ENCODE data around the gene GNG12. TPM values are rescaled to one million over a fixed set of nuclear protein-coding genes. Genes with fewer than 3 reads are reported as not detected.

Gene GNG12
- polyA plus RNA-seq, 3 donors = 0.03 TPM; not detected in 2

DNA sequence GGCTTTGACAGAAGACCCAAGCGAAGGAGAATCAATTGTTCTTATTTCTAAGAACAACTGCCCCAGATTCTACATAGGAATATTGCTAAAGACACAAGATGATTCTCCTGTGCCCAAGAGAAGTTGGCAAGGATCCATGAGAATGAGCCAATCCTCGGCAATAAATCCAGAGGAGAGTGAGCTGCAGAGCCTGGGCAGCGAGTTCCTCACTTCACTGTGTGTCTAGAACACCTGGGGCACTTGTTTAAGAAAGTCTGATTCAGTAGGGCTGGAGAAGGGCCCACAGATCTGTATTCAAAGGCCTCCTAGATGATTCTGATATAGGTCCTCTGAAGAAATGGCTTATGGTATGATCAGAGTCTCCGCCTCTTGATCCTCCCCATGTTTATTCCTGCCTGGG is 116.5 kb downstream of the GNG12 start:
- intact Hi-C loops (cut with micrococcal nuclease) = no loop called here
- Histone ChIP-seq H3K4me2 (replicated peaks; ENCODE audit: extremely low read depth, low read length, poor library complexity, severe bottlenecking) (no peak overlapping the region), H3K4me3 (replicated peaks in 1 of 3; ENCODE audit: low read depth in 2 of 3, low read length in 3 of 3) (no peak overlapping the region), H3K36me3 (replicated peaks in 1 of 2; ENCODE audit: control insufficient read depth in 1 of 2, insufficient read depth in 2 of 2, low read length in 2 of 2) (no peaks in the 10 kb centered on the region), H3K9me3 (replicated peaks in 1 of 2; ENCODE audit: control insufficient read depth in 1 of 2, insufficient read depth in 1 of 2, low read length in 2 of 2) (no peaks in the 10 kb centered on the region), H3K27me3 (ENCODE audit: control insufficient read depth in 2 of 2, insufficient read depth in 2 of 2, low read length in 2 of 2) (no peaks in the 10 kb centered on the region), H3K4me1 (ENCODE audit: control insufficient read depth in 1 of 2, insufficient read depth in 2 of 2, low read length in 2 of 2) (no peaks in the 10 kb centered on the region), H3K27ac (ENCODE audit: low read depth in 1 of 2, low read length in 2 of 2) (no peak overlapping the region), H2AFZ (ENCODE audit: insufficient read depth, low read depth, low read length, poor library complexity, severe bottlenecking) (no peak overlapping the region), H3K9ac (ENCODE audit: insufficient read depth, low read length, poor library complexity, severe bottlenecking) (no peak overlapping the region), H3K79me2 (ENCODE audit: insufficient read depth, low read length) (no peaks in the 10 kb centered on the region), H4K20me1 (ENCODE audit: insufficient read depth, low read length) (no peaks in the 10 kb centered on the region)
- H3K27ac Mint-ChIP-seq = no peak overlapping the region
- WGBS (ENCODE audit: insufficient coverage) = 54% methylated on average over 3 of the region's 4 CpGs
- H3K4me3 Mint-ChIP-seq = no peak overlapping the region
- TF ChIP-seq, protein P1, sequence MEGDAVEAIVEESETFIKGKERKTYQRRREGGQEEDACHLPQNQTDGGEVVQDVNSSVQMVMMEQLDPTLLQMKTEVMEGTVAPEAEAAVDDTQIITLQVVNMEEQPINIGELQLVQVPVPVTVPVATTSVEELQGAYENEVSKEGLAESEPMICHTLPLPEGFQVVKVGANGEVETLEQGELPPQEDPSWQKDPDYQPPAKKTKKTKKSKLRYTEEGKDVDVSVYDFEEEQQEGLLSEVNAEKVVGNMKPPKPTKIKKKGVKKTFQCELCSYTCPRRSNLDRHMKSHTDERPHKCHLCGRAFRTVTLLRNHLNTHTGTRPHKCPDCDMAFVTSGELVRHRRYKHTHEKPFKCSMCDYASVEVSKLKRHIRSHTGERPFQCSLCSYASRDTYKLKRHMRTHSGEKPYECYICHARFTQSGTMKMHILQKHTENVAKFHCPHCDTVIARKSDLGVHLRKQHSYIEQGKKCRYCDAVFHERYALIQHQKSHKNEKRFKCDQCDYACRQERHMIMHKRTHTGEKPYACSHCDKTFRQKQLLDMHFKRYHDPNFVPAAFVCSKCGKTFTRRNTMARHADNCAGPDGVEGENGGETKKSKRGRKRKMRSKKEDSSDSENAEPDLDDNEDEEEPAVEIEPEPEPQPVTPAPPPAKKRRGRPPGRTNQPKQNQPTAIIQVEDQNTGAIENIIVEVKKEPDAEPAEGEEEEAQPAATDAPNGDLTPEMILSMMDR (IDR thresholded peaks at IDR 0.05) = no peak
- H3K4me1 Mint-ChIP-seq = peaks cover 6% of the 10 kb centered on the region
- H3K9me3 Mint-ChIP-seq = no peaks in the 10 kb centered on the region
- no peaks in the 10 kb centered on the region for H3K36me3 Mint-ChIP-seq
- DNase-seq = no peak
- no peaks in the 10 kb centered on the region for H3K27me3 Mint-ChIP-seq (ENCODE audit: low read depth in 3 of 3)

DNA sequence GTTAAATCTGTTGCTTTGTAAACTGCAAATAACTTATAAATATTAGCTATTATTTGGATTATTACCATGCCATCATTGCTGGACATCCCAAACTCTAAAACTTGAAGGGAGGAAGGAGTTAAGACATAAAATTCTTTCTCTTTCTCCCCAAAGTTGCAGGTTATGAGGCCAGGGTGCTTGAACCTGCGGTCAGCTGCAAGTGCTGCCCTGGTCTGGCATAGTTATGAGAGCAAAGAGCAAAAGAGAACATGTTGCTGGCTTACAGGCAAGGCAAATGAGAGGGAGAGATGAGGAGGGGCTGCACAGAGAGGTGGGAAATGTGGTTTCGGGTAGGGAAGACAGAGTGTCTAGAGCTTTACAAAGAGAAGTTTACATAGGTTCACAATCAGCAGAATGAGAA is 117.4 kb downstream of the GNG12 start:
- H3K27me3 ChIP-seq (ENCODE audit: control insufficient read depth in 2 of 2, insufficient read depth in 2 of 2, low read length in 2 of 2) = no peaks in the 10 kb centered on the region
- no peak overlapping the region for H2AFZ ChIP-seq (ENCODE audit: insufficient read depth, low read depth, low read length, poor library complexity, severe bottlenecking)
- H3K4me1 ChIP-seq (ENCODE audit: control insufficient read depth in 1 of 2, insufficient read depth in 2 of 2, low read length in 2 of 2) = no peaks in the 10 kb centered on the region
- H3K4me3 Mint-ChIP-seq = no peak overlapping the region
- no peak for DNase-seq
- no peaks in the 10 kb centered on the region for H3K9me3 Mint-ChIP-seq
- H3K36me3 Mint-ChIP-seq = no peaks in the 10 kb centered on the region
- H3K9me3 ChIP-seq (replicated peaks in 1 of 2; ENCODE audit: control insufficient read depth in 1 of 2, insufficient read depth in 1 of 2, low read length in 2 of 2) = no peaks in the 10 kb centered on the region
- H4K20me1 ChIP-seq (ENCODE audit: insufficient read depth, low read length) = no peaks in the 10 kb centered on the region
- no peaks in the 10 kb centered on the region for H3K27me3 Mint-ChIP-seq (ENCODE audit: low read depth in 3 of 3)
- H3K79me2 ChIP-seq (ENCODE audit: insufficient read depth, low read length) = no peaks in the 10 kb centered on the region
- no peaks in the 10 kb centered on the region for H3K36me3 ChIP-seq (replicated peaks in 1 of 2; ENCODE audit: control insufficient read depth in 1 of 2, insufficient read depth in 2 of 2, low read length in 2 of 2)
- peak overlapping the region in 1 of 7 donors; percentile 40 for H3K27ac Mint-ChIP-seq
- H3K4me3 ChIP-seq (replicated peaks in 1 of 3; ENCODE audit: low read depth in 2 of 3, low read length in 3 of 3) = no peak overlapping the region
- no peak overlapping the region for H3K27ac ChIP-seq (ENCODE audit: low read depth in 1 of 2, low read length in 2 of 2)
- no CpG with 5 or more reads among the region's 2 CpGs for WGBS (ENCODE audit: insufficient coverage)
- no peak overlapping the region for H3K9ac ChIP-seq (ENCODE audit: insufficient read depth, low read length, poor library complexity, severe bottlenecking)
- intact Hi-C loops (cut with micrococcal nuclease) = no loop called here
- no peak overlapping the region for H3K4me2 ChIP-seq (replicated peaks; ENCODE audit: extremely low read depth, low read length, poor library complexity, severe bottlenecking)
- TF ChIP-seq, protein P1 (IDR thresholded peaks at IDR 0.05) = no peak
- peaks cover 6% of the 10 kb centered on the region for H3K4me1 Mint-ChIP-seq

Measured in CD14-positive monocyte (primary cell).